ENCODE measurements around the gene SGPP2. TPM values are rescaled to one million over a fixed set of nuclear protein-coding genes. Genes with fewer than 3 reads are reported as not detected.

SGPP2 gene
- total RNA-seq, 2 donors from 2014 or later: 2.1 to 13.0 TPM

- Histone ChIP-seq H3K27ac (no peak overlapping the region), H3K4me3 (no peak overlapping the region), H3K9me3 (no peaks in the 10 kb centered on the region), H3K4me1 (no peaks in the 10 kb centered on the region), H3K36me3 (no peaks in the 10 kb centered on the region), H3K27me3 (no peaks in the 10 kb centered on the region)
- DNase-seq (ENCODE audit: low spot score): no peak
- no peak for TF ChIP-seq CTCF (IDR thresholded peaks at IDR 0.05)
Observed at GRCh38 chr2:222506230-222506935, 82.0 kb downstream of the SGPP2 start.

GRCh38 chr2:222514901-222515300 is 90.6 kb downstream of the SGPP2 start:
- no peak overlapping the region for H3K4me3 ChIP-seq
- TF ChIP-seq CTCF (IDR thresholded peaks at IDR 0.05): no peak
- no peaks in the 10 kb centered on the region for H3K27me3 ChIP-seq
- H3K4me1 ChIP-seq: no peaks in the 10 kb centered on the region
- H3K36me3 ChIP-seq: no peaks in the 10 kb centered on the region
- no peak overlapping the region for H3K27ac ChIP-seq
- H3K9me3 ChIP-seq: no peaks in the 10 kb centered on the region
- DNase-seq (ENCODE audit: low spot score): no peak

- no peaks in the 10 kb centered on the region for H3K9me3 ChIP-seq
- H3K4me1 ChIP-seq: no peaks in the 10 kb centered on the region
- H3K4me3 ChIP-seq: no peak overlapping the region
- H3K27me3 ChIP-seq: no peaks in the 10 kb centered on the region
- TF ChIP-seq CTCF (IDR thresholded peaks at IDR 0.05): no peak
- no peaks in the 10 kb centered on the region for H3K36me3 ChIP-seq
- no peak overlapping the region for H3K27ac ChIP-seq
- DNase-seq (ENCODE audit: low spot score): no peak
Observed at GRCh38 chr2:222518570-222519381, 94.4 kb downstream of the SGPP2 start.

GRCh38 chr2:222521099-222521498 is 96.8 kb downstream of the SGPP2 start:
- Histone ChIP-seq H3K27ac (no peak overlapping the region), H3K27me3 (no peaks in the 10 kb centered on the region), H3K9me3 (no peaks in the 10 kb centered on the region), H3K36me3 (no peaks in the 10 kb centered on the region), H3K4me1 (no peaks in the 10 kb centered on the region), H3K4me3 (no peak overlapping the region)
- no peak for DNase-seq (ENCODE audit: low spot score)
- no peak for TF ChIP-seq CTCF (IDR thresholded peaks at IDR 0.05)

- Histone ChIP-seq H3K9me3 (no peaks in the 10 kb centered on the region), H3K4me1 (no peaks in the 10 kb centered on the region), H3K36me3 (no peaks in the 10 kb centered on the region), H3K4me3 (no peak overlapping the region), H3K27me3 (no peaks in the 10 kb centered on the region), H3K27ac (no peak overlapping the region)
- DNase-seq (ENCODE audit: low spot score): no peak
- no peak for TF ChIP-seq CTCF (IDR thresholded peaks at IDR 0.05)
Observed at GRCh38 chr2:222522082-222522481, 97.7 kb downstream of the SGPP2 start.
